Measurements from ENCODE around the gene OR51M1. TPM values are rescaled to one million over a fixed set of nuclear protein-coding genes. Genes with fewer than 3 reads are reported as not detected.
A peak's percentile ranks its signal among the peaks of the same experiment; 100 is the strongest.

Gene OR51M1
- total RNA-seq, 1 experiment from 2014 or later, result not detected

- CTCF ChIA-PET, result no interaction called here
- Histone ChIP-seq H2AFZ (ENCODE audit: low read depth, low read length, poor library complexity, severe bottlenecking) (no peak overlapping the region), H3K9ac (ENCODE audit: low read length) (no peak overlapping the region), H3K27ac (ENCODE audit: low read depth, low read length) (no peak overlapping the region), H3K9me2 (ENCODE audit: insufficient read depth) (no peaks in the 10 kb centered on the region), H4K20me1 (ENCODE audit: insufficient read depth) (peaks cover 34% of the 10 kb centered on the region), H3K36me3 (ENCODE audit: control insufficient read depth in 1 of 2, insufficient read depth in 2 of 2, low read length in 2 of 2) (peaks cover 0 to 26% of the 10 kb centered on the region in 2 experiments; a peak in 2 of 4 replicates), H3K4me3 (replicated peaks in 1 of 2; ENCODE audit: low read depth in 1 of 2, low read length in 2 of 2) (no peak overlapping the region), H3K4me1 (ENCODE audit: control insufficient read depth in 1 of 2, insufficient read depth in 2 of 2, low read length in 2 of 2) (peaks cover 3 to 67% of the 10 kb centered on the region in 2 experiments; a peak in 2 of 4 replicates), H3K9me3 (ENCODE audit: control insufficient read depth in 1 of 2, insufficient read depth in 1 of 2, low read depth in 1 of 2, low read length in 2 of 2) (no peaks in the 10 kb centered on the region), H3K79me2 (ENCODE audit: insufficient read depth, low read length) (peaks cover 96% of the 10 kb centered on the region), H3K27me3 (ENCODE audit: insufficient read depth, low read length) (no peaks in the 10 kb centered on the region), H3K4me2 (ENCODE audit: low read length) (no peak overlapping the region)
- DNase-seq (ENCODE audit: low read depth, low spot score) (no peak), ATAC-seq (0 out of 2 replicates have a peak, but pooled peaks have one; percentile 16)
- no TSS peak for BruUV-seq (replicated peaks)
- peak; percentile 12; the same call in 1 of the 2 replicates for TF ChIP-seq RAD21 (IDR thresholded peaks at IDR 0.05; ENCODE audit: low read depth)
- TF ChIP-seq SRF (IDR thresholded peaks at IDR 0.05; ENCODE audit: low read depth), result no peak
- intact Hi-C loops (cut with micrococcal nuclease), result no loop called here
- POLR2A ChIA-PET, result no interaction called here
- RAD21 ChIA-PET (ENCODE audit: low non-redundant PET in 1 of 2, low total read pairs in 2 of 2, uncharacterized antibody in 2 of 2, unreplicated experiment in 2 of 2), result no interaction called here
Measured at GRCh38 chr11:5369789-5370188, 13.8 kb upstream of the OR51M1 start.

- peaks cover 8 to 49% of the 10 kb centered on the region in 2 experiments; a peak in 3 of 4 replicates for H3K36me3 ChIP-seq (ENCODE audit: control insufficient read depth in 1 of 2, insufficient read depth in 2 of 2, low read length in 2 of 2)
- intact Hi-C loops (cut with micrococcal nuclease), result loop anchor here (1.0 to 10.0 kb wide), 3 partner anchors 177 to 766 kb away; no protein-coding TSS in a partner anchor
- H3K4me2 ChIP-seq (ENCODE audit: low read length), result no peak overlapping the region
- H3K9me3 ChIP-seq (ENCODE audit: control insufficient read depth in 1 of 2, insufficient read depth in 1 of 2, low read depth in 1 of 2, low read length in 2 of 2), result no peaks in the 10 kb centered on the region
- POLR2A ChIA-PET, result no interaction called here
- ATAC-seq, result peak; percentile 92
- no peak overlapping the region for H2AFZ ChIP-seq (ENCODE audit: low read depth, low read length, poor library complexity, severe bottlenecking)
- peaks cover 0 to 16% of the 10 kb centered on the region in 2 experiments; a peak in 1 of 4 replicates for H3K4me1 ChIP-seq (ENCODE audit: control insufficient read depth in 1 of 2, insufficient read depth in 2 of 2, low read length in 2 of 2)
- H3K27me3 ChIP-seq (ENCODE audit: insufficient read depth, low read length), result no peaks in the 10 kb centered on the region
- peaks cover 81% of the 10 kb centered on the region for H3K79me2 ChIP-seq (ENCODE audit: insufficient read depth, low read length)
- RAD21 ChIA-PET (ENCODE audit: low non-redundant PET in 1 of 2, low total read pairs in 2 of 2, uncharacterized antibody in 2 of 2, unreplicated experiment in 2 of 2), result no interaction called here
- no TSS peak for BruUV-seq (replicated peaks)
- H3K9me2 ChIP-seq (ENCODE audit: insufficient read depth), result no peaks in the 10 kb centered on the region
- no peak overlapping the region for H3K9ac ChIP-seq (ENCODE audit: low read length)
- no peak overlapping the region for H3K4me3 ChIP-seq (replicated peaks in 1 of 2; ENCODE audit: low read depth in 1 of 2, low read length in 2 of 2)
- no peak overlapping the region; the same call in 1 of the 2 replicates for H3K27ac ChIP-seq (ENCODE audit: low read depth, low read length)
- peak; percentile 36 for DNase-seq (ENCODE audit: low read depth, low spot score)
- H4K20me1 ChIP-seq (ENCODE audit: insufficient read depth), result peaks cover 40% of the 10 kb centered on the region; the same call in 1 of the 2 replicates
- CTCF ChIA-PET, result no interaction called here
- TF ChIP-seq SRF (IDR thresholded peaks at IDR 0.05; ENCODE audit: low read depth), result no peak
- TF ChIP-seq MAX (IDR thresholded peaks at IDR 0.05), result no peak
- no peak for TF ChIP-seq EGR1 (IDR thresholded peaks at IDR 0.05; ENCODE audit: low read depth)
- TF ChIP-seq CTCF (IDR thresholded peaks at IDR 0.05 in 2 of 3, conservative IDR thresholded peaks at IDR 0.05 in 1 of 3; ENCODE audit: borderline replicate concordance in 1 of 3, insufficient read depth in 1 of 3, low read depth in 2 of 3, low read length in 2 of 3), result peak; percentile 45 to 82 (median 78); a peak in 5 of 6 replicates
- no peak for TF ChIP-seq TCF7L2 (IDR thresholded peaks at IDR 0.05; ENCODE audit: borderline replicate concordance, extremely low read depth, insufficient read depth, insufficient read length)
- TF ChIP-seq CBX3 (IDR thresholded peaks at IDR 0.05; ENCODE audit: low read depth), result no peak
- no peak for TF ChIP-seq ZBTB33 (IDR thresholded peaks at IDR 0.05; ENCODE audit: extremely low read depth, insufficient replicate concordance, low read length)
- TF ChIP-seq JUND (IDR thresholded peaks at IDR 0.05), result no peak
- TF ChIP-seq ATF3 (IDR thresholded peaks at IDR 0.05), result no peak
- TF ChIP-seq ZNF274 (IDR thresholded peaks at IDR 0.05; ENCODE audit: low read depth, low read length), result no peak
- TF ChIP-seq ZFX (IDR thresholded peaks at IDR 0.05), result no peak
Measured at GRCh38 chr11:5380740-5381342, 2.8 kb upstream of the OR51M1 start.

All from HCT116 (cell line).